Measurements from ENCODE around the gene SOX10. TPM values are rescaled to one million over a fixed set of nuclear protein-coding genes. Genes with fewer than 3 reads are reported as not detected.
"Not testable (repeated sequence)": the region's sequence is repeated elsewhere in the genome, so short reads cannot be mapped to it uniquely, and the experiment has no call there.

SOX10 gene
- total and polyA plus RNA-seq, 4 experiments from 2014 or later: not detected

DNA sequence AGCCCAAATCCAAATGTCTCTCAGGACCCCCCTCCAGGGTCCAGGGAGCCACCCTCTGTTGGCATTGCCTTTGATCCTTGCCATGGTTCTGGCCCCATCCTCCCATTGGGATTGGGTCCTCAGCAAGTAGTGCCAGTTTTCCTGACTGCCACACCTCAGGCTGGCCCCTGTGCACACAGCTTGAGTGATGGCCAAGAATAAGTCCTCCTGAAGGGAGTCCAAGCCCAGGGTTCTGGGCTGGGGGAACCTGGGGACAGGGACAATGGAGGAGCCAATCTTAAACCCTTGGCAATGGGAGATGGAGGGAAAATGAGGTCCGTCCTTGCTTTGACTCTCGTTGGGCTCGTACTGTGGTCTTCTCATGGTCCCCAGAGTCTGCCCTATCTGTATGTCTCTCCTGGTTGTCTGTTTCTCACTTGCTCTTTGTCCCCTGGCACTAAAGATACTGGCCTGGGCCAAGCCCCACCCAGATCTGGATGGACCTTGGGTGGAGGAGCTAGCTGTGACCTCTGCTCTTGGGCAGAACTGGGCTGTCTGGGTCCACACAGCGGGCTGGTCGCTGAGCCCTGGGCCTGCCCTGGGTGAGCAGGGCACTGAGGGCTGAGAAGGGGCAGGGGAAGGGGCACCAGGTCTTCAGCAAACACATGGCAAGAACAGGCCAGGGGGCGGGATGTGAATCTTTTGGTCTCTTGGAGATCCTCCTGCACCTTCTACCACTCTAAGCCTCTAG lies 2.9 kb downstream of the SOX10 start:
- peaks cover 0 to 4% of the 10 kb centered on the region in 2 donors for H3K36me3 Mint-ChIP-seq
- peak overlapping the region in 1 of 7 donors; percentile 30 for H3K27ac Mint-ChIP-seq
- Histone ChIP-seq H3K9me3 (ENCODE audit: control insufficient read depth in 1 of 2, low read length in 2 of 2) (no peaks in the 10 kb centered on the region), H3K4me3 (ENCODE audit: low read length in 2 of 2) (no peak overlapping the region), H3K27ac (ENCODE audit: low read depth, low read length) (no peak overlapping the region), H3K4me1 (ENCODE audit: insufficient read depth, low read length) (no peaks in the 10 kb centered on the region), H3K27me3 (ENCODE audit: insufficient read depth, low read length) (no peaks in the 10 kb centered on the region), H3K36me3 (ENCODE audit: insufficient read depth, low read length) (no peaks in the 10 kb centered on the region)
- intact Hi-C loops (cut with micrococcal nuclease): no loop called here
- ChIA-PET CTCF (ENCODE audit: partially characterized antibody) (no interaction called here), POLR2A (ENCODE audit: partially characterized antibody) (no interaction called here)
- H3K9me3 Mint-ChIP-seq: no peaks in the 10 kb centered on the region
- H3K4me3 Mint-ChIP-seq: no peak overlapping the region
- no peaks in the 10 kb centered on the region for H3K27me3 Mint-ChIP-seq
- DNase-seq: no peak
- H3K4me1 Mint-ChIP-seq: no peaks in the 10 kb centered on the region

DNA sequence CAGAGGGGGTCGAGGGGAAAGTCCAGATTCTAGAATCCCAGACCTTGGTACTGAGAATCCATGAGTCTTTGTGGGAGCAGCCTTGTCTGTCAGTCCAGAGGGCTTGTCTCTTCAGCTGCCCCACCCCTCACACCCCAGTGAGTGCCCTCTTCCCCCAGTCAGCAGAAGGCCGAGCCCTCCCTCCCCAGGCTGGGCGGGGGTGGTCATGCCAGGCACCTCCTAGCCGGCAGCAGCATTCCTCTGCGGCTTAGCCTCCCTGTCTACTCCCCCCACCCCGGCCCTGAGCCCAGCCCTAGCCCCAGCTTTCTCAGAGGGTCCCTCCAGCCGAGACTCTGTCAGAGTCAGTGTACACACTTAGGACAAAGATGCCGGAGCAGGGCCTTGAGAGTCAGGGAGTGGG lies 4.6 kb downstream of the SOX10 start:
- H3K36me3 ChIP-seq (ENCODE audit: insufficient read depth, low read length): no peaks in the 10 kb centered on the region
- POLR2A ChIA-PET (ENCODE audit: partially characterized antibody): no interaction called here
- H3K27ac ChIP-seq (ENCODE audit: low read depth, low read length): no peak overlapping the region
- Mint-ChIP-seq H3K4me1 (peaks cover 0 to 2% (median under 1%) of the 10 kb centered on the region in 4 donors), H3K4me3 (no peak overlapping the region), H3K9me3 (no peaks in the 10 kb centered on the region), H3K27me3 (no peaks in the 10 kb centered on the region), H3K27ac (no peak overlapping the region), H3K36me3 (peaks cover 9 to 11% of the 10 kb centered on the region in 2 donors)
- intact Hi-C loops (cut with micrococcal nuclease): no loop called here
- no peaks in the 10 kb centered on the region for H3K27me3 ChIP-seq (ENCODE audit: insufficient read depth, low read length)
- no peak overlapping the region for H3K4me3 ChIP-seq (ENCODE audit: low read length in 2 of 2)
- DNase-seq: no peak
- H3K4me1 ChIP-seq (ENCODE audit: insufficient read depth, low read length): no peaks in the 10 kb centered on the region
- H3K9me3 ChIP-seq (ENCODE audit: control insufficient read depth in 1 of 2, low read length in 2 of 2): no peaks in the 10 kb centered on the region
- CTCF ChIA-PET (ENCODE audit: partially characterized antibody): no interaction called here

DNA sequence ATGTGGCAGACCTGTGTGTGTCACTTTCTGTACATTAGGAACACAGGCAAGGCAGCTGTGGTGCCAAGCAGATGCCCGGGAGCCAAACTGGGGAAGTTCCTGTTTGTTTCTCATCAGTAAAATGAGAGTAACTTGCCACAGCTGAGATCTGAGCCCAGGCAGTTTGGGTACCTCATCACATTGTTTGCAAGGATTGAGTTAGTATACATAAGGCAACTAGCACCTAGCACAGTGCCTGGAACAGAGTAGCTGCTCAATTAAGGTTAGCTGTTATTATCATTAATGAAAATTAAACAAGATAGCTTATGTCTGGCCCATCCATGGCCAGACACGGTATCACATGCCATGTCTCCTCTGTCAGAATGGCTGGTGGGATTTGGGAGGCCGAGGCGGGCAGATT lies 7.8 kb downstream of the SOX10 start:
- Histone ChIP-seq H3K9me3 (ENCODE audit: control insufficient read depth in 1 of 2, low read length in 2 of 2) (no peaks in the 10 kb centered on the region), H3K4me3 (ENCODE audit: low read length in 2 of 2) (no peak overlapping the region), H3K36me3 (ENCODE audit: insufficient read depth, low read length) (no peaks in the 10 kb centered on the region), H3K27me3 (ENCODE audit: insufficient read depth, low read length) (no peaks in the 10 kb centered on the region), H3K27ac (ENCODE audit: low read depth, low read length) (no peak overlapping the region), H3K4me1 (ENCODE audit: insufficient read depth, low read length) (no peaks in the 10 kb centered on the region)
- Mint-ChIP-seq H3K9me3 (no peaks in the 10 kb centered on the region), H3K4me3 (no peak overlapping the region), H3K36me3 (peaks cover 13 to 14% of the 10 kb centered on the region in 2 donors), H3K27ac (peak overlapping the region in 1 of 7 donors; percentile 59), H3K4me1 (peaks cover 0 to 4% (median under 1%) of the 10 kb centered on the region in 4 donors), H3K27me3 (no peaks in the 10 kb centered on the region)
- intact Hi-C loops (cut with micrococcal nuclease): no loop called here
- DNase-seq: no peak
- CTCF ChIA-PET (ENCODE audit: partially characterized antibody): interaction anchor here (0.7 to 1.6 kb wide), 2 partner anchors 11 to 374 kb away, joined by 3 to 7 read pairs; no protein-coding TSS in a partner anchor
- POLR2A ChIA-PET (ENCODE audit: partially characterized antibody): no interaction called here

DNA sequence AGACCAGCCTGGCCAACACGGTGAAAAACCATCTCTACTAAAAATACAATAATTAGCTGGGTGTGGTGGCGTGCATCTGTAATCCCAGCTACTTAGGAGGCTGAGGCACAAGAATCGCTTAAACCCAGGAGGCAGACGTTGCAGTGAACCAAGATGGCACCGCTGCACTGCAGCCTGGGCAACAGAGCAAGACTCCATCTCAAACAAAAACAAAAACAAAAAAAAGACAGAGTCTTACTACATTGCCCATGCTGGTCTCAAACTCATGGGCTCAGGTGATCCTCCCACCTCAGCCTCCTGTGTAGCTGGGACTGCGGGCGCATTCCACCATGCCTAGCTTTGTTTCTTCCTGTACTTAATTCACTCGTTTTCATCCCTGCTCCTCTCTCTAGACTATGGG lies 8.3 kb downstream of the SOX10 start:
- Mint-ChIP-seq H3K36me3 (peaks cover 13 to 16% of the 10 kb centered on the region in 2 donors), H3K27ac (peak overlapping the region in 2 of 7 donors; percentile 58 to 59)
- POLR2A ChIA-PET (ENCODE audit: partially characterized antibody); H3K27ac ChIP-seq (ENCODE audit: low read depth, low read length); H3K4me1 Mint-ChIP-seq; DNase-seq; H3K4me3 Mint-ChIP-seq; H3K36me3 ChIP-seq (ENCODE audit: insufficient read depth, low read length); intact Hi-C loops (cut with micrococcal nuclease); H3K4me3 ChIP-seq (ENCODE audit: low read length in 2 of 2); H3K4me1 ChIP-seq (ENCODE audit: insufficient read depth, low read length); H3K27me3 ChIP-seq (ENCODE audit: insufficient read depth, low read length); H3K9me3 ChIP-seq (ENCODE audit: control insufficient read depth in 1 of 2, low read length in 2 of 2); H3K27me3 Mint-ChIP-seq; H3K9me3 Mint-ChIP-seq: not testable (repeated sequence)
- CTCF ChIA-PET (ENCODE audit: partially characterized antibody): interaction anchor here (1.6 kb wide), 1 partner anchor 11 kb away, joined by 7 read pairs; no protein-coding TSS in a partner anchor

DNA sequence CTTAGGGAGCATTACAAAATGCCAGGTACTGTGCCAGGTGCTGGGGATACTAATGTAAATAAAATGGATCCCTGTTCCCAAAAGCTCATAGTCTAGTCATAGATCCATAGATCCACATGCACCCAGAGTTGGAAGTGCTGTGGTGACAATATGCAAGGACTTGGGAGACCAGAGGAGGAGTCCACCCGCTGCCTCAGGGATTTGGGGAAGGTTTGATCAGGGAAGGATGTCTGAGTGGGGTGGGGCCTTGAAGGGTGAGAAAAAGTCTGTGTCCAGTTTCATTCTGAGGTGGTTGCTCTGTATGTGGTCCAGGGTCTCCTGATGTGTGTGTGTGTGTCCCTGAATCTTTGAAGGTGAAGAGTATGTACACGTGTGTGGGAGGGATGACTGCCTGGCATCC lies 9.2 kb downstream of the SOX10 start:
- no peak overlapping the region for H3K27ac ChIP-seq (ENCODE audit: low read depth, low read length)
- H3K4me3 ChIP-seq (ENCODE audit: low read length in 2 of 2): no peak overlapping the region
- POLR2A ChIA-PET (ENCODE audit: partially characterized antibody): no interaction called here
- H3K27me3 ChIP-seq (ENCODE audit: insufficient read depth, low read length): no peaks in the 10 kb centered on the region
- Mint-ChIP-seq H3K27me3 (no peaks in the 10 kb centered on the region), H3K36me3 (peaks cover 13 to 21% of the 10 kb centered on the region in 2 donors), H3K27ac (peak overlapping the region in 4 of 7 donors; percentile 2 to 63 (median 48)), H3K4me1 (peaks cover 0 to 5% (median 2%) of the 10 kb centered on the region in 4 donors), H3K4me3 (no peak overlapping the region), H3K9me3 (no peaks in the 10 kb centered on the region)
- intact Hi-C loops (cut with micrococcal nuclease): no loop called here
- H3K4me1 ChIP-seq (ENCODE audit: insufficient read depth, low read length): no peaks in the 10 kb centered on the region
- no peaks in the 10 kb centered on the region for H3K36me3 ChIP-seq (ENCODE audit: insufficient read depth, low read length)
- no peak for DNase-seq
- CTCF ChIA-PET (ENCODE audit: partially characterized antibody): interaction anchor here (1.0 kb wide), 1 partner anchor 53 kb away, joined by 3 read pairs; no protein-coding TSS in a partner anchor
- no peaks in the 10 kb centered on the region for H3K9me3 ChIP-seq (ENCODE audit: control insufficient read depth in 1 of 2, low read length in 2 of 2)

DNA sequence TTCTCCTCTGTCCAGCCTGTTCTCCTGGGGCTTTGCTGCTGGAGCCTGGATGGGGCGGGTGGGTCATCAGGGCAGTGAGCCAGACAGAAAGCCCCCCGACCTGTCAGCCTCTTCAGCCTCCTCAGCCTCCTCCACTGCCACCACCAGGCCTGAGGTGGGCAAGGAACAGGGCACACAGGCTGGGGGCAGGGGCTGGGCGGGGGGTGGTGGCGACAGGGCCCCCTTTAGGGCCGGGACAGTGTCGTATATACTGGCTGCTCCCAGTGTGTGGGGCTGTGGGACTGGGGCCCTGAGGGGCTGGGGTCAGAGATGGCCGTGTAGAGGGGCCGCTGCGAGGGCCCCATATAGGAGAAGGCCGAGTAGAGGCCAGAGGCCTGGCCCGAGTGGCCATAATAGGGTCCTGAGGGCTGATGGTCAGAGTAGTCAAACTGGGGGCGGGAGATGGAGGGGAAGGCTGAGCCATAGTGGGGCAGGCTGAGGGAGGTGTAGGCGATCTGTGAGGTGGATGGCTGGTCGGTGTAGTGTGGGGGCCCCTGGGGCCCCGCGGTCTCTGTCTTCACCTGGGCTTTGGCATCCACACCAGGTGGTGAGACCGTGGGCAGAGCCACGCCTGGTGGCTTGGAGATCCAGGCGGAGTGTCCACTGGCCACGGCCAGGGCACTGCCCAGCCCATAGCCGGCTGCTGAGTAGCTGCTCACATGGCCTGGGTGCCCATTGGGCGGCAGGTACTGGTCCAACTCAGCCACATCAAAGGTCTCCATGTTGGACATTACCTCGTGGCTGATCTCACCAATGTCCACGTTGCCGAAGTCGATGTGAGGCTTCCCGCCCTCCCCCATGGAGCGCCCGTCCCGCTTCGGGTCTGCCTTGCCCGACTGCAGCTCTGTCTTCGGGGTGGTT lies 10.8 kb downstream of the SOX10 start:
- Histone ChIP-seq H3K4me3 (ENCODE audit: low read length in 2 of 2) (no peak overlapping the region), H3K36me3 (ENCODE audit: insufficient read depth, low read length) (peaks cover under 1% of the 10 kb centered on the region), H3K4me1 (ENCODE audit: insufficient read depth, low read length) (no peaks in the 10 kb centered on the region), H3K27me3 (ENCODE audit: insufficient read depth, low read length) (no peaks in the 10 kb centered on the region), H3K9me3 (ENCODE audit: control insufficient read depth in 1 of 2, low read length in 2 of 2) (no peaks in the 10 kb centered on the region), H3K27ac (ENCODE audit: low read depth, low read length) (no peak overlapping the region)
- Mint-ChIP-seq H3K4me1 (peaks cover 0 to 5% (median 2%) of the 10 kb centered on the region in 4 donors), H3K27ac (no peak overlapping the region), H3K36me3 (peaks cover 18 to 28% of the 10 kb centered on the region in 2 donors), H3K27me3 (no peaks in the 10 kb centered on the region), H3K9me3 (no peaks in the 10 kb centered on the region), H3K4me3 (no peak overlapping the region)
- DNase-seq: no peak
- ChIA-PET POLR2A (ENCODE audit: partially characterized antibody) (no interaction called here), CTCF (ENCODE audit: partially characterized antibody) (no interaction called here)
- intact Hi-C loops (cut with micrococcal nuclease): no loop called here

DNA sequence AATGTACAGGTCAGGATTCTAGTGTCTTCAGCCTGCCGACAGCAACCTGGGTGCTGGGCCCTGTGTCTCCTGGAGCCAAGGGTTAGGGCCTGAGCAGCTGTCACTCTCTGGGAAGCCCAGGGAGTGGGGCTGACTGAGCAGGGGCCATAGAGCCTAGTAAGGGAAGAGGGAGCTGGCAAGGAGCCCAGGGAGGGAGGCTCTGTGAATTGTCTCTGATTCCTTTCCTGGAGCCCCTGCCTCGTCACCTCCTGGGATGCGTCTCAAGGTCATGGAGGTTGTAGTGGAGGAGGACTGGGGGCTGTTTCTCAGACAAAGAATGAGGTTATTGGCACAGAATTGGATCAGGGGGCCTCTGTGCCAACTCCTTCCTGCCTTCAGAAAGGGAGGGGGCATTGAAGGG lies 11.8 kb downstream of the SOX10 start:
- Mint-ChIP-seq H3K27me3 (no peaks in the 10 kb centered on the region), H3K4me1 (peaks cover 0 to 5% (median 2%) of the 10 kb centered on the region in 4 donors), H3K36me3 (peaks cover 26 to 37% of the 10 kb centered on the region in 2 donors), H3K9me3 (no peaks in the 10 kb centered on the region), H3K27ac (peak overlapping the region in 1 of 7 donors; percentile 3), H3K4me3 (no peak overlapping the region)
- no peaks in the 10 kb centered on the region for H3K9me3 ChIP-seq (ENCODE audit: control insufficient read depth in 1 of 2, low read length in 2 of 2)
- no peak overlapping the region for H3K4me3 ChIP-seq (ENCODE audit: low read length in 2 of 2)
- no peaks in the 10 kb centered on the region for H3K4me1 ChIP-seq (ENCODE audit: insufficient read depth, low read length)
- POLR2A ChIA-PET (ENCODE audit: partially characterized antibody): no interaction called here
- no peak for DNase-seq
- peaks cover 10% of the 10 kb centered on the region for H3K36me3 ChIP-seq (ENCODE audit: insufficient read depth, low read length)
- no peak overlapping the region for H3K27ac ChIP-seq (ENCODE audit: low read depth, low read length)
- intact Hi-C loops (cut with micrococcal nuclease): no loop called here
- CTCF ChIA-PET (ENCODE audit: partially characterized antibody): no interaction called here
- H3K27me3 ChIP-seq (ENCODE audit: insufficient read depth, low read length): no peaks in the 10 kb centered on the region
